GM21423 (cell line): Measurements from ENCODE around the gene KRTAP10-12.
"Not testable (repeated sequence)": the region's sequence is repeated elsewhere in the genome, so short reads cannot be mapped to it uniquely, and the experiment has no call there.

ENCODE experiments used
- ATAC-seq: cut with Tn5 transposase; IDR thresholded peaks from one replicate; pipeline ENCODE4 v1.9.1; 2021; ENCODE audit warnings: mild to moderate bottlenecking, moderate library complexity; ENCODE audit not compliant: unreplicated experiment

KRTAP10-12 gene

GRCh38 chr21:44697172-44697810 lies at the start of gene KRTAP10-12:
Gene KRTAP10-12 (plus strand): TSS chr21:44697172. CDS start chr21:44697202, 30 bp downstream.
- not testable (repeated sequence) for ATAC-seq

DNA sequence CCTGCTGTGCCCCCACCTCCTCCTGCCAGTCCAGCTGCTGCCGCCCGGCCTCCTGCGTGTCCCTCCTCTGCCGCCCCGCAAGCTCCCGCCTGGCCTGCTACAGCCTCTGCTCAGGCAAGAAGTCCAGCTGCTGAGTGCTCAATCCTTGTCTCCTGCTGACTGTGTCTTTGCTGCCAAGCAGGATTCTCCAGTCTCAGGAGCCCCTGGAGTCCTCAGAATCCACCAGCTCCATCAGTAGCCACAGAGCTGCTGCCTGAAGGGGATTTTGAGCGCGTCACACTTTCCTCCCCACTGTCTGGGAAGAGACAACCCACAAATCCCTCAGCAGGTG lies 49.8 kb upstream of the KRTAP10-12 start:
- no peak for ATAC-seq

GRCh38 chr21:44648557-44649311 lies 48.2 kb upstream of the KRTAP10-12 start:
- ATAC-seq = no peak

DNA sequence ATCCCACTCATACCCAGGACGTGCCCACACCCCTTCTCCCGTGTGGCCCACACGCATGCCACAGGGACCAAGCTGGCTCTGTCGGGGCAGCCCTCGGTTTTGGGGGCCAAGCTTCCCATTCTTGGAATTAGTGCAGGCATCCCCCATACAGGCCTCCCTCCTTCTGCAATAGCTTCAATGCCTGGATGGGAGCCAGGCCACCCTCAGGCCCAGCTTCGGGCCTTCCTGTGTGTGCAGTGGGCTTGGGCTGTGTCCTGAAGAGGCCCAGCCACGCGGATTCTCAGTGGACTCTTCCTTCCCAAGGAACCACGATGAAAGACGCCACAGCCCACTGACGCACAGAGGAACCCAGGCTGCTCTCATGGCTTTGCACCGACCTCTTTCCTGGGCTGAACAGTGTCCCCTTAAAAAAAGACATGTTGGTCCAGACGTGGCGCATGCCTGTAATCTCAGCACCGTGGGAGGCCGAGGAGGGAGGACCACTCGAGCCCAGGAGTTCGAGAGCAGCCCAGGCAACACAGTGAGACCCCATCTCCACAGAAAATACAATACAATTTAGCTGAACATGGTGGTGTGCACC lies 47.4 kb upstream of the KRTAP10-12 start:
- ATAC-seq = no peak

GRCh38 chr21:44650265-44650972 lies 46.6 kb upstream of the KRTAP10-12 start:
- ATAC-seq = no peak

DNA sequence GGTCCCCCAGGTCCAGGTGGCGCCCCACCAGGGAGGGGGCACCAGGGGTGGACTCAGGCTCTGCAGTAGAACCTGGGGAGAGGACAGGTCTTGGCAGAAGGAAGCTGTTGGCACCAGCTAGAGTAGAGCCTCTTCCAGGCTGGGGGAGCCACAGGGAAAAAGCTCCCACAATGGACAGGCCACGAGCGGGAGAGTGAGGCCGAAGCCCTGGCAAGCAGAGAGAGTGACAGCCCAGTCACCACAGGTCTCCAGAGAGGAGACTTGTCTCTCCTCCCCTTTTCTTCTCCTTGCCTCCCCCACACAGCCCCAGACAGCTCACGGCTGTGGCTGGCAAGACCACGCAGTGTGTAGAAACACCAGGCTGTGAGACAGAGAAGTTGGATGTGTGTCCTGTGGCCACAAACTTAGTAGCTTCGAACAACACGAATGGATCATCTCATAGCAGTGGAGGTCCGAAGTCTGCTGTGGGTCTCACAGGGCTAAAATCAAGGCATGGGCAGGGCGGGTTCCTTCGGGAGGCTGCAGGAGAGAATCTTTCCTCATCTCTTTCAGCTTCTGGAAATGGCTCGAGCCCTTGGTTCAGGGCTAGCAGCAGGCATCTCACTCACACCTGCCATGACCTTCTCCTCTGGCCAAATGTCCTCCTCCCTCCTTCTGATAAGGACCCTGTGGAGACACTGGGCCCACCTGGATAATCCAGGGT lies 45.8 kb upstream of the KRTAP10-12 start:
- no peak for ATAC-seq

GRCh38 chr21:44653123-44653522 lies 43.8 kb upstream of the KRTAP10-12 start:
- ATAC-seq = no peak

GRCh38 chr21:44653656-44654575 lies 43.1 kb upstream of the KRTAP10-12 start:
- no peak for ATAC-seq

GRCh38 chr21:44654576-44655175 lies 42.3 kb upstream of the KRTAP10-12 start, which contains the start of gene KRTAP12-4:
Gene KRTAP12-4 (minus strand): TSS chr21:44654659. CDS start chr21:44654614, 45 bp downstream.
- ATAC-seq = no peak

DNA sequence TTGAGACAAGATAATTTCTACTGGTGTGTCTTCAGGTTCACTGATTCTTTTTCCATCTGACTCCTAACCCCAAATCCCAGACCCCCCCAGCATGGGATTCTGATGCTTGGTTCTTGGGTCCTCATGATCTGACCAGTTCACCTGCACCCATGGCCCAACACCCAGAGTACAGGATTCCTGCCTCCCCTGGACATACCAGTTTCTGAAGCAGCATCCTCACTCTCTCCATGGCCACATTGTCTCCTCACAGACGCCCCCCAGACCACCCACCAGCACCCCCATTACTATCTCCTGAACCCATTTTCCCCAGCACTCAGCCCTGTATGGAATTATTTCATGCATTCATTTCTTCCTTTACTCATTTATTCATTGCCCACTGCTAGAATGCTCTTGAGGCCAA lies 40.1 kb upstream of the KRTAP10-12 start:
- ATAC-seq = no peak

GRCh38 chr21:44657635-44658540 lies 39.1 kb upstream of the KRTAP10-12 start, which contains the start of gene KRTAP12-3:
Gene KRTAP12-3 (plus strand): TSS chr21:44657932. CDS start chr21:44657980, 48 bp downstream.
- no peak for ATAC-seq

DNA sequence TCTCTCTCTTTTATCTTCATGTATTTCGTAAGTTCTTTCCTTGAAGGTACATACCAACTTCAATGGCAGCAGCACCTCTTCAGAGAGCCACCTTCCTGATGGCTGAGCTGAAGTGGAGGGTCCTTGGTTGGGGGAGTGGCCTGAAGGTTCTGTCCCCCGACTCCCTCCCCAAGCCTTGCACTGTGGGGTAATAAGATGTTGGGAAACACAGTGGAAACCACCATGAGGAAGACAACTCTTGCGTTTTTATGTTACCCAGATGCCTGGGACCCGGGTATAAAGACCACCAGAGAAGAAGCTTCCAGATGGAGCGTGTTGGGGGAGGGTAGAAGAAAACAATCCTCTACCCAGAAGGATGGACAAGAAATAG lies 38.4 kb upstream of the KRTAP10-12 start:
- ATAC-seq = no peak

DNA sequence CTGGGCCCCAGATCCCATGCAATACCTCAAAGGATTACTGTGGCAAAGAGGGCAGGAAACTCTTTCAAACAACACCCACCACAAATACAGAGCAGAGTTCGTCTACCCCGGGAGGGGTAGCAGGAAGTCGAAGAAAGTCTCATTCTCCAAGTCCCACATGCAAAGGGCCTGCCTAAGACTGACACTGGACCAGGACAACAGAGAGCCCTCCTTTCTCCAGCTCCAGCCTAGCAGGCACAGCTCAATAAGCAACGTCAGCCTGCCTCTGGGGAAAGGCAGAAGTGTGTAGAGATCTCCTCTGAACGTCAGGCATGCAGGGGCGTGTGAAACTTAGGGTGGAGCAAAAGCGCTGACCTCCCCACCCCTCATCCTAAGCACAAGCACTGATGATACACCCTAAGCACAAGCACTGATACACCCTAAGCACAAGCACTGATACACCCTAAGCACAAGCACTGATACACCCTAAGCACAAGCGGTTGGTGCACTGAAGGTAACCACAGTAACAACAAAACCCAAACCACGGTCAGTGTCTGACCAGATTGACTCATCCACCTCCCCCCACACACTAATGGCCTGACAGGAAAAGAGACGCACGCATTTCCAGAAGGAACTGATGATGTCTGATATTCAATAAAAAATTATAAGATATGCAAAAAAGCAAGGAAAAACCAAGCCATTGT lies 37.9 kb upstream of the KRTAP10-12 start:
- ATAC-seq = no peak

DNA sequence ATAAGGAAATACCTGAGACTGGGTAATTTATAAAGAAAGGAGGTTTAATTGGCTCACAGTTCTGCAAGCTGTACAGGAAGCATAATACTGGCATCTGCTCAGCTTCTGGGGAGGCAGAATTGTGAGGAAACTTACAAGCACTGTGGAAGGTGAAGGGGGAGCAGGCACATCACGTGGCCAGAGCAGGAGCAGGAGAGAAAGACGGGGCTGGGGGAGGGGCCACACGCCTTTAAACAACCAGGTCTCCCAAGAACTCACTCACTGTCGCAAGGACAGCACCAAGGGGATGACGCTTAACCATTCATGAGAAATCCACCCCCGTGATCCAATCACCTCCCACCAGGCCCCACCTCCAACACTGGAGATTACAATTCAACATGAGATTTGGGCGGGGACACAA lies 35.4 kb upstream of the KRTAP10-12 start:
- not testable (repeated sequence) for ATAC-seq

DNA sequence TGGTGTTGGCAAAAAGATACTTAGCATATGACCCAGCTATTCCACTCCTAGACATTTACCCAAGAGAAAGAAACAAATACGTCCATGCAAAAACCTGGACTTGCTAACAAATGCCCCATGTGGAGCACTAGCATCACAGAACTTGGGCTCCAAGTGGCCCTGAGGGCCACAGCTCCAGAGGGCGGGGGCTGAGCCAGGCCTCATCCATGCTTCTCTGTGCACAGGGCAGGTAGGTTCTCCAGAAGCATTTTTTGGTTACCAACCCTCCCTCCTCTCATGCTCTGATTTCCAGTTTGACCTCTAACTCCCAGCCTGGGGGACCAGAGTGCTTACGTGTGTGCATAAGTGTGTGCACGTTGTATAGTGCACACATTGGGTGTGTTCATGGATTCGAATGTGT lies 32.3 kb upstream of the KRTAP10-12 start:
- no peak for ATAC-seq

DNA sequence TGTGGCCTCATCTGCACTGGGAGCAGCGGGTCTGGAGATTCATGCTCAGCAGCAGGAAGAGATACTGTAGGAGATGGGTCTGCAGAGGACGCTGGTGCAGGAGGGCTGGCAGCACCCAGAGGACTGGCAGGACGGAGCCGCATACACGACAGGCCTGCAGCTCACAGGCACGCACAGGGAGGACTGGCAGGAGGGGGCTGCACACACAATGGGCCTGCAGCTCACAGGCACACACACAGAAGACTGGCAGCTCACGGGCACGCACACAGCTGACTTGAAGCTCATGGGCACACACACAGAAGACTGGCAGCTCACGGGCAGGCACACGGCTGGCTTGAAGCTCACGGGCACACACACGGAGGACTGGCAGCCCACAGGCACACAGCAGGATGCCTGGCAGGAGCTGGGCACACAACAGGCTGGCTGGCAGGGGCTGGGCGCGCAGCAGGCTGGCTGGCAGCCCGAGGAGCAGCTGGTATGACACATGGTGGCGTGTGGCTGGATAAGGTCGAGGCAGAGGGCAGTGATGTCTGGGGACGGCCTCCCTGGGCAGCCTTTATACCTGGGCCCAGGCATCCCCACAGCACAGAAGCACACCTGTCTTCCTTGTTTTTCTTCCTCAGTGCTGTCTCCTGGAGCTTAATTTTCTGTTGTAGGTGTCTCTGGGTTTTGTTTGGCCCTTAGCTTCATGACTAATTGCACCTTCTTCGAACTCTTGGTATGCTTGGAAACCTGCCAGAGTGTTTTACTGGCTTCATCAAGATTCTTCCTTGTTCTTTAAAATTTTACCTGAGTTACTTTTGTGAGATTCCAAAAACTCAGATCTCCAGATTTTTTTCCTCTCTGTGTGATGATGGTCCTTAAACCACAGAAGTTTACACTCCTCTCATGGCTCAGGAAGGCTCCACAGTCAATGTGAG lies 30.3 kb upstream of the KRTAP10-12 start, which contains the start of gene KRTAP12-2:
Gene KRTAP12-2, minus strand, starts transcription at position 527 of the 920 bp plus-strand sequence. Its CDS starts 41 bp downstream, at position 486.
- no peak for ATAC-seq
